Measurements from ENCODE around the gene PITPNM3.

PITPNM3 gene

DNA sequence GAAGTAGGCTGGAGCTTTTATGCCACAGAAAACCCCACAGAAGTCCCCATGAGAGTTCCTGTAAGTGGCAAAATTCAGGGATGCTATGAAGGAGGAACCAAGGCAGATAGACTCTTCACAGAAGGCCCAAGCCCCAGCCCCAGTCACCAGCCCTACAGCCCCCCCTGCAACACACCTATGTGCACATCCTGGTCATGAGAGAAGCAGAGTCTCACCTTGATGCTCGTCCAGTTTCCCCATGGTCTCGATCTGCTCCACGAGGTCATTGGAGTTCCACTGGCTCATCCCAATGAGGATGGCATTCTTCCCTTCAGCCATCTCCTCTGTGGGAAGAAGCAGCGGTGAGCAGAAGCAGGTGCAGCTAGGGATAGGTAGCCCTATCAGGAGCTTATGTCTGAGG, 31.2 kb downstream of the PITPNM3 start:
- no peak for DNase-seq

DNA sequence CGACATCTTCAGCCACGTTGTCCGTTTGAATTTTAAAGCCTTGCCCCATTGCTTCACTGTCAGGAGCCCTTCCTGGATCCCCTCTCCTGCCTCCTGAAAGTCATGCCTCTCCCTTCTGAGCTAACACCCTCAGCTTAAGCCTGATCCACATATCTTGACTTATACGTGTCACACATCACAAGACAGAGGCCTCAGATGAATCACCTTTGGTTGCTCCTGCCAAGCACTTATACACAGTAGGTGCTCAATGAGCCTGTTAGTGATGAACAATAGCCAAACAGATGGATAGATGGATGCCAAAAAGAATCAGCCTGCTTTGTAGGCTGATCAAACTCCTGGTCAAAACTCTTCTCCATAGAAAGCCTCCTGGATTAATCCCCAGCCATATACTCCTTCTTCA, 31.8 kb downstream of the PITPNM3 start:
- no peak for DNase-seq

DNA sequence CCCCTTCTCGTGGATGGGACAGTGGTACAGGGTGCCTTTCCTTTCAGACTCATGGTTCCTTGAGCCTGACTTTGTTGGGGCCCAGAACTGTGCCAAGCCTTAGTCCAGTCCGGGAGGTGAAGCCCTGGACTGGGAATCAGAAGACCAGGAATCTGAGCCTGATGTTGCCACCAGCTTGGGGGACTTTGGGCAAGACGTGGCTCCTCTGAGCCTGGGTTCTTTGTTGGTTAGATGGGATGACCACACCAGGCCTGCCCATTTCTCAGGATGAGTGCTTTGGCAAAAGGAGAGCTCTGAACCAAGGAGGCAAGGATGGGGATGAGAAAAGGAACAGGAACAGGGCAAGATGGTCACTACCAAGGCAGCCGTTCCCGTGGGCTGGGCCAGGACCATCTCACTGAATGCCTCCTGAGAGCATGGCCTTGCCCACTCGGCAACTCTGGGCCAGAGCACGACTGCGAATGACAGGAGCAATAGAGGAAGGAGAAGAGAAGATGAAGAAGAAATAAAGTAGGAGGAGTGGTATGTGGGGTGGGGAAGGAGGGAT, 32.5 kb downstream of the PITPNM3 start:
- no peak for DNase-seq

DNA sequence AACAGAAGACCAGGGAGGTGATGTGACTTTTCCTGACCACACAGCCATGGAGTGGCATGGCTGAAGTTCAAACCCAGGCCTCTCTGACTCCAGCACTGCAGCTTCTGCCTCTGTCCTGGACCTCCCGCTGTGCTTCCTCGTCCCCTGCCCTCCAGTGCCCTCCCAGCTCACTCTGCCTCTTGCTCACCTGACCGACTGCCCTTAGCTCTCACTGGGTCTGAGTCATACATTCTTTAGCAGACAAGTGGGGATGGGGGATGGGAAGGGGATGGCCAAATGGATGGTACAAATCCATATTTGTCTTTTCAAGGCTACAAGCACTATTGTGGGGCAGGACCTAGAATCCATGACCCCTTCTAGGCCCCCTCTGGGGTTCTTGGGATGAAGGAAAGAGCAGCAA, 33.0 kb downstream of the PITPNM3 start:
- no peak for DNase-seq

DNA sequence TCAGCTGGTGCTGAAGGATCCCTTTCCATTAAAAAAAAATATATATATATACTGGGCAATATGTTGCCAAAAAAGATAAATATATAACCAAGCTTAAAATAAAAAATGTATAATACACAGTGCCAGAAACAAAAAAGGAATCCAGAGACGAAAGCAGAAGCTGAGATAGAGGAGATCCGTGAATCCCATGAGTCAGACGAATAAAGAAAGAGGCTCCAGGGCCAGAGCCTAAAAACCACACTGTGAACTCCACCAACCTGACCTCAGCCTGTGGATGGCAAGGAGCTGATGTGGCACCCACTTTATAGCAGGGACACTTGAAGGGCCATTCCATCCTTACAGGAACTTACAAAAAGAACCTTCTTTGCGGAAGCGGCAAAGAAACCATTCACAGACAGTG, 34.8 kb downstream of the PITPNM3 start:
- no peak for DNase-seq

DNA sequence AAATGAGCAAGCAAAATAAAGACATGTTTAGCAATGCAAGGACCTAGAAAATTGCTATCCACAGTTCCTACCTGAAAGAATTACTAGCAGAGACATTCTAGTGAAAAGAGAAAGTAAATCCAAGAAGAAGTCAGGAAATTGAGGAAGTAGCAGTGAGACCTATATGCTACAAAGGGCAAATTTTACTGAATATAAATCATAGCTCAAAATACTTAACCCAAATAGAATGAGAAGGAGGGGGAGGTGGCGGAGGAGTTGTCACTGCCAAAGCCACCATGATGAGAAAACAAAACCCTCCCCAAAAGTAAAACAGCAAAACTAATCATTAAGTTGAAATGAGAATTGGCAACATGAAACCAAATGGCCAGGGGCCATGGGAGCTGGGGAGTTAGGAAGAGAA, 39.3 kb downstream of the PITPNM3 start:
- no peak for DNase-seq

DNA sequence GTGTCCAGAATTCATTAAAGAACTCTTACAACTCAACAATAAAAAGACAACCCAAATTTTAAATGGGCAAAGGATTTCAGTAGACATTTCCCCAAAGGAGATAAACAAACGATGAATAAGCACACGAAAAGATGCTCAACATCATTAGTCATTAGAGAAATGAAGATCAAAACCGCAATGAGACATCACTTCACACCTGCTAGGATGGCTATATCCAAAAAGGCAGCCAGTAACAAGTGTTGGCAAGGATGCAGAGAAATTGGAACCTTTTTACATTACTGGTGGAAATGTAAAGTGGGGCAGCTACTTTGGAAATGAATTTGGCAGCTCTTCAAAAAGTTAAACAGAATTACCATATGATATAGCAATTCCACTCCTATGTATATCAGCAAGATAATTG, 42.0 kb downstream of the PITPNM3 start:
- no peak for DNase-seq

DNA sequence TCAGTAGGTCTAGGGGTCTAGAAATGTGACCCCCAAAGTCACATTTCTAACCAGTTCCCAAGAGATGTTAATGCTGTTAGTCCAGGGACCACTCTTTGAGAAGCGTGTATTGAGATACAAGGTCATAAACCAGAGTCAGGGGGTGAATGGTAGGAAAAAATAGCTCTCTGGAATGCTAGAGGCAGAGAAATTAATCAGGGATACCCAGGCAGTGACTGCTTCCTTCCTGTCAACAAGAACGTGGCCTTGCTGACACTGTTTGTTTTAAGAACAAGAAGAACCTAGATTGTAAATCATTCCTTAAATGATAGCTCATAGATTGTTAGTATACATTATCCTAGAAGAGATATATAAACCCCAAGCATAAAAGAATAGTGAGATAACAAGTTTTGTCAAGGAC, 43.8 kb downstream of the PITPNM3 start:
- no peak for DNase-seq

DNA sequence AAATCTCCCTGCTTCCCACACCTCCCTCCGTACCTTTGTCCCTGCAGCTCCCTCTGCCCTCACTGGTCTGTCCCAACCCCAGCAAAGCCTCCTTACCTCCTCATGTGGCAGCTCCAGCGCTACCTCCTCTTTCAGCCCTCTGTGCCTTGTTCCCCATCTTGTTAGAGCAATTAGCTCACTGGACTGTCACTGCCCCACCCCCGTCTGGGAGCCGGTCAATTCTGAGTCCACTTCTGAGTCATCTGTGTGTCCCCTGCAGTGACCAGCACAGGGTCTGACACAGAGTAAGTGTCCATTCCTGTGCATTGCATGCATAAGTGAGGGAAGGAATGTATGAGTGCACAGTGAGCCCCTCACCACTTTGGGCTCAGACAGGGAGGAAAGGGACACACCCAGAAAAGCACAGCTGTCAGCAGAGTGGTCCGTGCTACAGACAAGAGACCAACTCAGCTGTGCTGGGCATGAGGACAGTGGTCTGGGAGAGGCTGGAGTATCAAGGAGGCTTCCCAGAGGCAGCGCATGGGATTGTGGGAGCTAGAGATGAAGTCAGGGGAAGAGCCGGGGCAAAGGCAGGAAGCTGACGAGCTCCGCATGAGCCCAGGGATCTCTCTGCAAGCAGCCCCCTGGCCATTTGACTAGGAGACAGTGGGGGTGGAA, 45.9 kb downstream of the PITPNM3 start:
- DNase-seq, result no peak

DNA sequence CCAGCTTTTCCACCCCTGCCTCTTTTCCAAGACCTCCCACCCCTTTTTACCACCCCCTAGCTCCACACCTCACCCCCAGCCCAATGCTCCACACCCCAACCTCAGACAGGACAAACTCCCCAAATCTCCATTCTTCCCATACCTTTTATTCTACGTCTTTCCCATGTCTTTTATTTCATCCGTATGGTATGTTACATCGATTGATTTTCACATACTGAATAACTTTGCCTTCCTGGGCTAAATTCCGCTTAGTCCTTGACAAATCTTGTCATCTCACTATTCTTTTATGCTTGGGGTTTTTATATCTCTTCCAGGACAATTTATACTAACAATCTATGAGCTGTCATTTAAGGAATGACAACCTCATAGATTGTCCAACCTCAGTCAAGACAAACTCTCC, 46.4 kb downstream of the PITPNM3 start:
- no peak for DNase-seq

DNA sequence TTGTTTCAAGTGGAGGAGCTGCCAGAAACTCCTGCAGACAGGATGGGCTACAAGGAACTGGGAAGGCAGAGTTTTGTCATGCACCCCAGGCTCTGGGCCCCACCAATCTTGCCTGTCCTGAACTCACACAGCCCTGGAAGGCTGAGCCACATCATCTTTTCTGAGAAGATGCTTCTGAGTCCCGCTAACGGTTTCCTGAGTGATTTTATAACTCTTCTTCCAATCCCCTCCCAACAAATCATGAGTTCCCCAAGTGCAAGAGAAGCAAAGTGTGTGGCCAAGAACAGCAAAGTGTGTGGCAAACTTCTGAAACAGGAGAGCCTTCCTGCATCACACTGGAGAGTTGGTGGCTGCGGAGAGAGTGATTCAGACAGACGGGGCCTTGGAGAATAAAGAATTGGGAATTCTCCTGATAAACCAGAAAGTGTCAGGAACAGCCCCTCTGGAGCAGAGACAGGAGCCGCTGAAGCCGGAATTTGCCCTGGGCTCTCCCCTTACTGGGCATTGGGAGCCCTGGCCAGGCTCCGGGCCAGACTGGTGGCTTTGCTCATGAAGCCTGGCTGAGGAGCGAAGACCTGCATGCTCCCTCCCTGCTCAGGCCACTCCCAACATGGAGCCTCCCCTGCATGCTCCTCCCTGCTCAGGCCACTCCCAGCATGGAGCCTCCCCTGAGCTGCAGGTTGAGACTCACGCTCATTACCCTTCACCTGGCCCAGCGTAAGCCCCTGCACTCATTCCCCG, 47.2 kb downstream of the PITPNM3 start:
- no peak for DNase-seq

DNA sequence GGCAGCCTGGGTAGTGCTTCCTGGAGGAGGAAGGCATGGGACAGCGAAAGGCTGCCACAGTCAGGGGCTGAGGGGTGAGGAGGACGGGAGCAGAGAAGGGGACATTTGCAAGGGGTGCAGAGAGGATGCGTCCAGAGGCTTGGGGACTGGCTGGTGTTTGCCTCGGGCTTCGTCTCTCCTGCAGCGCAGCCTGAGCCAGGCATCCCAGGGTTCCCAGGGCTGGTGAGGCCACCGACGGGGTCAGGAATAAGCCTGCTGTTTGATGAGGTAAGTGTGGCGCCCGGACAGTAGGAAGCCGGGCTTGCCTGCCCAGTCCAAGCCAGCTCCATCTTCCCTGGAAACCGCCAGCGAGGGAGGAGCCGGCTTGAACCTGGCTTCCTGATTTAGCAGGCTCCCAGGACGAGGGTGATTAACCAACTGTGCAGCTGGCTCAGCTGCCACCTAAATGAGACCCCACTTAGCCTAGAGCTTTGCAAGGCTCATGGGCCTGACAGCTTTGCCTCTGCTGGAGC, 47.8 kb downstream of the PITPNM3 start:
- DNase-seq, result no peak

DNA sequence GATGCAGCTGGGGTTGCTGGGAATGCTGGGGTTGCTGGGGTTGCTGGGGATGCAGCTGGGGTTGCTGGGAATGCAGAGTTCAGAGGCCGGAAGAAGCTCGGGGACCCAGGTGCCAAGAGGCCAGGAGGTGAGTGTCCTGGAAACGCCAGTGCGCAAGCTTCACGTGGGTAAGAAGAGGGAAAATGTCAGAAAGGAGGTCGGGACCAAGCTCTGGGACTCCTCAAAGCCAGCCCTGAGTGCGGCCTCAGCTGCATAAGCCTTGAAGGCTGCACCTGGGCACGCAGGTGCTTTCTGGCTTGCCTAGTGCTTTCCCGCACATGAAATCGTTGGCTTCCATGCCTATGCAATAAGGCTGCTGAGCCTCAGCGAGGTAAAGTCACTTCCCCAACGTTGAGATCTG, 48.3 kb downstream of the PITPNM3 start:
- DNase-seq, result no peak

DNA sequence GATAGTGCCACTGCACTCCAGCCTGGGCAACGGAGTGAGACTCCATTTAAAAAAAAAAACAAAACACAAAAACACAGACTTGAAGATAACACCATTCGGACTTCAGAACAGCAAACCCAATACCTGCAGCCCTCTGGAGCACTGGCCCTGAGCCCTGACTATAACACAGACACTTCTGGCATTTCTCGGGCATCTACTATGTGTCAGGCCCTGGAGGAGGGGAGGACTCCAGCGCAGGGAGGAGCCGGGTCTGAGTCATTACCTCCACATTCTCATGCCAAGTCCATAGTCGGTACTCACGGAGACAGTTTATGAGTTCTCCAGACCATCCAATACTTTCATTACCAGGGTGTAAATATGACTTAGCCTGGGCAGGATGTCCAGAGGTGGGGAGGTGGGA, 48.8 kb downstream of the PITPNM3 start:
- DNase-seq, result no peak

DNA sequence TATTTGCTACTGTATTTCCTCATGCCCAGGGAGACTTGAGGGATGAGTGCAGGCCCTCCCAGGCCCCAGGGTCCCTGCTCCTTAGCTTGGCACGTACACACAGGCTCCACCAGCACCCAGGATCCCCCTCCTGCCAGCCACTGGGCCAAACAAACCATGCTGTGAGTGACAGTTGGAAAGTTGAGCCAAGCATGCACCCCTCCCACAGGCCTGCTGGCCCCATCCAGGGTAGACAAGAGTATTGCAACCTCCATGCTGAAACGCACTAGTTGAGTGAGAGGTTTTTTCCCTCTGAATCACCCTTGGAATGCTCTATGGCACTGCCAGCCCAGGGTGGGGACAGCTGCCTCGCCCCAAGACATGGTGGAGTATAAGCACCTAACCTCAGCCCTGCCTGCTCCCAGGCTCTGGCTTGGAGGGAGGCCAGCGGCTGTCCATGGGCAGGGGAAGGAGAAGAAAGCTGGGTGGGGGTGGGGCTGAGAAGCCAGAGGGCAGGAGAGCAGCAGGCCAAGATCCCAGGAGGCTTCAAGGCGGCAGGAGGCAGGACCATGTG, 49.6 kb downstream of the PITPNM3 start:
- DNase-seq, result no peak

DNA sequence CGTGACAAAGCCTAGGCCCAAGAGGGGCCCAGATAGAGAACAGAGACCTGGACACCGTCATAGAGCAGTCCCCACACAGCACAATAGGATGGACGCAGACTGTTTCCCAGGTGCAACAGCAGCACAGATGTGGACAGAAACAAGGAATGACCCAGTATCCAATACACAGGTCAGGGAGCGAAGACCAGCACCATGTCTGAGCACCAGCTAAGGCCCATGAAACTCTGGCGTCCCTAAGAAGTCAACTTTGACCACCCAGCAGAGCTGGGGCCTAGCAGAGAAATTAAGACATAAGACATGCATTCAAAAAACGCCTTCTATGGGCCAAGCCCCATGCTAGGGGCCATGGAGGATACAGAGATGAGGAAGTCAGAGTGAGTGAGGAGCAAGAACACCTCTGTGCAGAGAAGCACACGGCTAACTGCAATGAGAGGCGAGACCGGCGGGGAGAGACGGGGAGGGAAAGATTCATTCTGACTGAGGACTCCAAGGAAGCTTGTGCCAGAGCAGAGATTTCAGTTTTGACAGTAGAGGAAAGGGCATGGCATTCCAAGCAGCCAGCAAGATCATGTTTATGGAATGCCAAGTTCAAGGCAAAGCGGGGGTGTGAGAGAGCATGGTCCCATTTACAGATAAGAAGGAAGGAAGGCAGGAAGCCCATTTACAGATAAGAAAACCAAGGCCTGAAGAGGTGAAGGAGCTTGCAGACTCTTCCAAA, 50.8 kb downstream of the PITPNM3 start:
- DNase-seq, result no peak

DNA sequence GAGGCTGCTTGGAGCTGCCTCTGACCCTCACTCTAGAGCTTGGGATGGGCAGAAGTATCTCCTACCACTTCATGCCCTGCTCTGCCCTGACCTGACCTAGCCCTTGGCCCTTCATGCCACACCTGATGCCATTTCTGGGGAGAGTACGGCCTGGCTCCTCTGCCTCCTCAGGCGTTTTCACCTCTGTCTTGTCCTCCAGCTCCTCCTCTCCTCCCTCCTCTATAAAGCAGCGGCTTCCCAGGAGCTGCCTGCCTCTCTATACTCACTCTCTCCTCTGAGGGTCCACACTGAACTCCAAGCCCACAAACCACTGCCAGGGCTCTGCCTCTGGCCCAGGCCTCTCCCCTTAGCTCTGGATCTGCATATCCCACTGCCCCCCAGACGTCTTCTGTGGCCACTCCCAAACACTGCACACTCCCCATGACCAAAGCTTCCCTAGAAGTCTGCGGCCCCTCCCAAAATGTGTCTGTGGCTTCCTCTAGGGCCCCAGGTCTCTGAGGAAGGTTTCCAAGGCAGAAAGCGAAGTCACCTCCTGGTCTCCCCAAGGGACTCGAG, 52.6 kb downstream of the PITPNM3 start:
- no peak for DNase-seq

DNA sequence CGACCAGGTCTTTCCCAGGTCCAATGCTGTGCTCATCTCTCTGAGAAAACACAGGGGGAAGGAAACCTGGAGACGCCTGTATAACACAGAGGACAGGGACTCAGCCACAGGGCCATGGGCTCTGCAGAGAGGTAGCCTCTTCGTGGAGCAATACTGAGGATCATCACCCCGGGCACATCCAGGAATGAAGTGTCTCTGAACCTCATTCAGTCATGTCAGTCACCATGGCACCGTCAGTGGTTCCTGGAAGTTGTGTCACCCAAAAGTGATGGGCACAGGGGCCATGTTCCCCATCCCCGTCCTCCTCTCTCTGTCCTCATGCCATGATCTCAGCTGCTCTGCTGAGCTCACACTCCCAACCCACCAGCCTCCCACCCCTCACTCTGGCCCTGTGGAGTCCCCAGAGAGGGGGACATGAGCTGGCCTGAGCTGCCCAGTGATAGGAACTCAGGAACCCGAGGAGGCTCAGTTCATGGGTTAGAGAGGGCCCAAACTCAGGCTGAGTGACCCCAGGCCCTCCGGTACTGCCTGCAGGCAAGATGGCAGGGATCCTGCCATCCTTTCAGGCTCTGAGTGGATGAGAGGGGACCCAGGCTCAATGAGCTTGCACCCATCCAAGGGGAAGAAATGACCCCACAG, 53.4 kb downstream of the PITPNM3 start:
- no peak for DNase-seq

DNA sequence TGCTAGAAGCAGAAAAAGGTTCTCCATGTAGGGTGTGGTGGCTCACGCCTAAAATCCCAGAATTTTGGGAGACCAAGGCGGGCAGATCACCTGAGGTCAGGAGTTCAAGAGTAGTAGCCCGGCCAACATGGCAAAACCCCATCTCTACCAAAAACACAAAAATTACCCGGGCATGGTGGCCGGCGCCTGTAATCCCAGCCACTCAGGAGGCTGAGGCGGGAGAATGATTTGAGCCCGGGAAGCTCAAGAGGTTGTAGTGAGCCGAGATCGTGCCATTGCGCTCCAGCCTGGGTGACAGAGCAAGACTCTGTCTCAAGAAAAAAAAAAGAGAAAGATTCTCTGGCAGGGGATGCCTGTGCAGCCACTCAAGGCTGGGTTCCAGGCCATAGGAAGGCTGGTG, 54.2 kb downstream of the PITPNM3 start:
- no peak for DNase-seq

DNA sequence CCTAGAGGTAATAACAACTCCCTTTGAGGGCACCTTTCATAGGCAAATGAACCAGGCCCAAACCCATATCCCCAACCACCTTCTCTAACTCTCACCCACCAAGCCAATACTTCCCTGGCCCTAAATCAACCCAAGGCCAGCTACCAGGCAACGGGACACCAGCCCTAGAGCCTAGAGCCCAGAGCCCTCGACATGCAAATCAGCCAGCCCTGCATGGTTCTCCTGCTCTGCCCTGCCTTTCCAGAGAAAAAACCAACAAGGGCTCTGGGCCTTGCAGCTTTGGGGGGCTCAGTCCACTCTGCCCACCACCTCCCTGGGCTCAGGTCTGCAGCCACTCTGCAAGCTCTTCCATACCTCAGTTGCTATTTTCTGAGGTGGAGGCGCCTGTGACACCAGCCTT, 55.0 kb downstream of the PITPNM3 start:
- DNase-seq, result no peak

DNA sequence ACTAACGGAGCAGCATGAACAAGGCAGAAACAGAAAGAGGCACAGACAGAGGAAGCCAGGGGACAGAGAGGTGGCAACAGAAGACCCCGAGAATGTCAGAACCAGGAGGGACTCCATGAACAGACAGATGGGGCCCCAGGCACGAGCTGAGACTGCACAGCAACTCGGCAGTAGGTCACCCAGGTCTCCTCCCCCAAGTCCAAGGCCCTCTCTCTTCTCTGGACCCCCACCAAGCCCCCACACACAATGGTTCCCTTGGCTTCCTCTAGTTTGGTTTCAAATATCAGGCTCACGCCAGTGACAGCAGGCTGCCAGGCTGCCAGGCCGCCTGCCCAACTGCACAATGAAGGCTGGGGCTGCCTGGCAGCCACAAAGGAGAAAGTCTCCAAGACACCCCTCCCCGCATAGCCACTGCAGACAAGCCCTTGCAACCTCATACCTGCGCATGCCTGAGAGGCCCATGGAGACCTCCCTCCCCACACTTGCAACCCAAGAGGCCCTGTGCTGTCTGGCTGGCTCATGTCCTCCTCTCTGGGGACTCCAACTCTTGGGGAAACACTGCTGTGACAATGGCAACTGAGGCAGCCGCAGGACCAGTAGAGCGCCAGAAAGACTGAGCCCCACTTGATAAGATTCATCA, 57.3 kb downstream of the PITPNM3 start:
- DNase-seq, result no peak

DNA sequence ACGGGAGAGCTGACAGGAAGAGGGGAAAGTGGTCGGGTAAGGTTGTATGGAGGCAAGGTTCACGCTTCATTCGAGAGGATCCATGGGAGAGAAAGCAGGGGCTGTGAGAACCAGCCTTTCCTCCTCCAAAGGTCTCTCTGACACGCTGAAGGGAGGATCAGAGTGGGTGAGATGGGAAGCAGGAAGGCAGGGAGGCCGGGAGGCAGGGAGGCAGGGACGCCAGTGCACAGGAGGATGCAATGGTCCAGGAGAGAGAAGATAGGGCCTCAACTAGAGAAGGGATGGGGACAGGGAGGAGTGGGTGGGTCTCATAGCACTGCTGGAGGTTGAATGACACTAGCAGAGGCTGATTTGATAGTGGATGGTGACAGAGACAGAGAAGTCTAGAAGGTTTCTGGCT, 58.0 kb downstream of the PITPNM3 start:
- no peak for DNase-seq
